ENCODE measurements around the gene PSG11.
"Not testable (repeated sequence)": the region's sequence is repeated elsewhere in the genome, so short reads cannot be mapped to it uniquely, and the experiment has no call there.

Gene PSG11

GRCh38 chr19:43019588-43019987 lies 6.7 kb downstream of the PSG11 start:
- not testable (repeated sequence) for H3K9ac ChIP-seq (ENCODE audit: low read length); H3F3A ChIP-seq (ENCODE audit: insufficient read depth); H3K36me3 ChIP-seq (ENCODE audit: low read length); H3K79me2 ChIP-seq (ENCODE audit: insufficient read depth, low read length); H3K4me2 ChIP-seq (ENCODE audit: low read depth, low read length, poor library complexity, severe bottlenecking); H3K9me2 ChIP-seq (replicated peaks; ENCODE audit: insufficient read depth, low read length); H3K4me3 ChIP-seq (ENCODE audit: insufficient read depth, low read length, poor library complexity, severe bottlenecking); H2AFZ ChIP-seq (ENCODE audit: low read depth, low read length, severe bottlenecking); H3K27me3 ChIP-seq (ENCODE audit: low read length); H3K9me3 ChIP-seq (ENCODE audit: insufficient read depth, low read length); H4K20me1 ChIP-seq (ENCODE audit: low read depth, low read length); H3K27ac ChIP-seq (ENCODE audit: low read depth, low read length)

DNA sequence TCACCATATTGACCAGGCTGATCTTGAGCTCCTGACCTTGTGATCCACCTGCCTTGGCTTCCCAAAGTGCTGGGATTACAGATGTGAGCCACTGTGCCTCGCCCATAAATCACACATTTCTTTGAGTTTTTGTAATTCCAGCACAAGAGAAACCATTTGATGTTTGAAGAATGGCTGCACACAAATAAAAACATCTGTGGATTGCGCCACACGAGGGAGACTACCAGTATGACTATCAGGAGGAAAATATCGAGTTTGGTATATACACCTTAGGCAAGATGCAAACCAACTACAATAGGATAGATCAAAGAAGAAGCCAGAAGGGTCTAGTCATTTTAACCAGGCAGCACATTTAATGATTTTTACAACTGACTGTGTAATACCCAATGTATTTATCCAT lies 20.4 kb downstream of the PSG11 start:
- H3K27me3 ChIP-seq (ENCODE audit: low read length); H3K4me2 ChIP-seq (ENCODE audit: low read depth, low read length, poor library complexity, severe bottlenecking); H3F3A ChIP-seq (ENCODE audit: insufficient read depth); H2AFZ ChIP-seq (ENCODE audit: low read depth, low read length, severe bottlenecking); H3K27ac ChIP-seq (ENCODE audit: low read depth, low read length); H3K4me3 ChIP-seq (ENCODE audit: insufficient read depth, low read length, poor library complexity, severe bottlenecking); H3K36me3 ChIP-seq (ENCODE audit: low read length); H3K9ac ChIP-seq (ENCODE audit: low read length); H4K20me1 ChIP-seq (ENCODE audit: low read depth, low read length); H3K9me3 ChIP-seq (ENCODE audit: insufficient read depth, low read length); H3K79me2 ChIP-seq (ENCODE audit: insufficient read depth, low read length); H3K9me2 ChIP-seq (replicated peaks; ENCODE audit: insufficient read depth, low read length): not testable (repeated sequence)

DNA sequence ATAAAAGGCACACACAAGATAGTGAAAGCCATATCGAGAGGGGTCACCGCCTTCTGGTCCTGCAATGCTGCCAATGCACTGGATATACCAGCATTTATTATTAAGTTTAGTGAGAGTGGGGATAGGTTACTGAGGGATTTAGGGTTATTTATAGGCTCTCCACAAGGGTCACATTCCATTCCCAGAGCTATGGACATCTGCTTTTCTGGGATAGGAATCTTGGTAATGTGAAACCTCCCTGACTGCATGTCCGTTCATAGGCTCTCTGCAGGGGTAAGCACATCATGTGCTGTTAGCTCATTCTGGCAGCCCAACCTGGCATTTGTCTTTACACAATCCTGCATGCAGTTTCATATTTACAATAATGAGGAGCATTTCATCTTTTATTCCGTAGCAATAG lies 21.4 kb downstream of the PSG11 start:
- H3K4me3 ChIP-seq (ENCODE audit: insufficient read depth, low read length, poor library complexity, severe bottlenecking); H3K4me2 ChIP-seq (ENCODE audit: low read depth, low read length, poor library complexity, severe bottlenecking); H3K9me3 ChIP-seq (ENCODE audit: insufficient read depth, low read length); H3K9ac ChIP-seq (ENCODE audit: low read length); H3K27me3 ChIP-seq (ENCODE audit: low read length); H4K20me1 ChIP-seq (ENCODE audit: low read depth, low read length); H3K9me2 ChIP-seq (replicated peaks; ENCODE audit: insufficient read depth, low read length); H2AFZ ChIP-seq (ENCODE audit: low read depth, low read length, severe bottlenecking); H3K79me2 ChIP-seq (ENCODE audit: insufficient read depth, low read length); H3F3A ChIP-seq (ENCODE audit: insufficient read depth); H3K36me3 ChIP-seq (ENCODE audit: low read length); H3K27ac ChIP-seq (ENCODE audit: low read depth, low read length): not testable (repeated sequence)

- H2AFZ ChIP-seq (ENCODE audit: low read depth, low read length, severe bottlenecking); H3K27me3 ChIP-seq (ENCODE audit: low read length); H3K4me3 ChIP-seq (ENCODE audit: insufficient read depth, low read length, poor library complexity, severe bottlenecking); H3K27ac ChIP-seq (ENCODE audit: low read depth, low read length); H3K9ac ChIP-seq (ENCODE audit: low read length); H4K20me1 ChIP-seq (ENCODE audit: low read depth, low read length); H3K79me2 ChIP-seq (ENCODE audit: insufficient read depth, low read length); H3K9me2 ChIP-seq (replicated peaks; ENCODE audit: insufficient read depth, low read length); H3K9me3 ChIP-seq (ENCODE audit: insufficient read depth, low read length); H3F3A ChIP-seq (ENCODE audit: insufficient read depth); H3K36me3 ChIP-seq (ENCODE audit: low read length); H3K4me2 ChIP-seq (ENCODE audit: low read depth, low read length, poor library complexity, severe bottlenecking): not testable (repeated sequence)
Measured at GRCh38 chr19:43003634-43004033, 22.6 kb downstream of the PSG11 start.

DNA sequence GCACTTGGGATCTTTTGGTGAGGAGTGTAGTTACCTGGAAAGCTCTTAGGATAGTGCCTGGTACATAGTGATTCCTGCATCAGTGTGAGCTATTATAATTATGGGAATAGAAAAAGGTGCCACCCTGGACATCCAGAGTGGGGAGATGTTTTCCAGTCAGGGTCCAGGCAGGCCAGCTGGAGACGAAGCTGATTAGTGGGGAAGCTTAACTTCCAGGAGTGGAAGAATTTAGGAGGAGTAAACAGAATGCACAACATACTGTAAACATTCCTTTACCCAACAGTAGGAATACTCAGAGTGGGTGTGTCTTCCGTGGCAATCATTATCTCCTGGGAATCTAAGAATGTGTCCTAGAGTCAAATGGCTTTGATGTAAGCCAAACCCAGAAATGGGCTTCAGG lies 23.3 kb downstream of the PSG11 start:
- H3K9ac ChIP-seq (ENCODE audit: low read length); H3K36me3 ChIP-seq (ENCODE audit: low read length); H3K4me2 ChIP-seq (ENCODE audit: low read depth, low read length, poor library complexity, severe bottlenecking); H3K27ac ChIP-seq (ENCODE audit: low read depth, low read length); H4K20me1 ChIP-seq (ENCODE audit: low read depth, low read length); H3K4me3 ChIP-seq (ENCODE audit: insufficient read depth, low read length, poor library complexity, severe bottlenecking); H3K27me3 ChIP-seq (ENCODE audit: low read length); H3K9me2 ChIP-seq (replicated peaks; ENCODE audit: insufficient read depth, low read length); H2AFZ ChIP-seq (ENCODE audit: low read depth, low read length, severe bottlenecking); H3K79me2 ChIP-seq (ENCODE audit: insufficient read depth, low read length); H3F3A ChIP-seq (ENCODE audit: insufficient read depth); H3K9me3 ChIP-seq (ENCODE audit: insufficient read depth, low read length): not testable (repeated sequence)

DNA sequence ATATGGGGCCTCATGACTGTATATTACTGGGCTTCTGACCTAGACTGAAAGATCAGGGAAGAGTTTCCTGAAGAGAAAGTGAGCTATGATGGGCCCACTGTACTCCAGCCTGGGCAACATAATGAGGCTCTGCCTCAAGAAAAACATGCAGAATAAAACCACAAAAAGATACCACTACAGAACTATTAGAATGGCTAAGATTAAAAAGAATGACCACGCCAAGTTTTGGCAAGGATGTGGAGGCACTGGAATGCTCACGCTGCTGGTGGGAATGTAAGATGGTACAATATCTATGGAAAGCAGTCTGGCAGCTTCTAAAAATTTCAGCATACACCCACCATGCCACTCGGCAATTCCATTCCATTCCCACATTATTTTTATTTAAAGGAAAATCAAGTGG lies 30.1 kb downstream of the PSG11 start:
- H3F3A ChIP-seq (ENCODE audit: insufficient read depth); H3K27me3 ChIP-seq (ENCODE audit: low read length); H3K36me3 ChIP-seq (ENCODE audit: low read length); H3K79me2 ChIP-seq (ENCODE audit: insufficient read depth, low read length); H3K9ac ChIP-seq (ENCODE audit: low read length); H3K9me3 ChIP-seq (ENCODE audit: insufficient read depth, low read length); H4K20me1 ChIP-seq (ENCODE audit: low read depth, low read length); H3K27ac ChIP-seq (ENCODE audit: low read depth, low read length); H3K9me2 ChIP-seq (replicated peaks; ENCODE audit: insufficient read depth, low read length); H3K4me3 ChIP-seq (ENCODE audit: insufficient read depth, low read length, poor library complexity, severe bottlenecking); H3K4me2 ChIP-seq (ENCODE audit: low read depth, low read length, poor library complexity, severe bottlenecking); H2AFZ ChIP-seq (ENCODE audit: low read depth, low read length, severe bottlenecking): not testable (repeated sequence)

GRCh38 chr19:42992029-42992604 lies 34.2 kb downstream of the PSG11 start:
- not testable (repeated sequence) for H3K4me3 ChIP-seq (ENCODE audit: insufficient read depth, low read length, poor library complexity, severe bottlenecking); H3K27ac ChIP-seq (ENCODE audit: low read depth, low read length); H3K9ac ChIP-seq (ENCODE audit: low read length); H3F3A ChIP-seq (ENCODE audit: insufficient read depth); H3K9me2 ChIP-seq (replicated peaks; ENCODE audit: insufficient read depth, low read length); H3K79me2 ChIP-seq (ENCODE audit: insufficient read depth, low read length); H3K9me3 ChIP-seq (ENCODE audit: insufficient read depth, low read length); H3K27me3 ChIP-seq (ENCODE audit: low read length); H2AFZ ChIP-seq (ENCODE audit: low read depth, low read length, severe bottlenecking); H3K36me3 ChIP-seq (ENCODE audit: low read length); H4K20me1 ChIP-seq (ENCODE audit: low read depth, low read length); H3K4me2 ChIP-seq (ENCODE audit: low read depth, low read length, poor library complexity, severe bottlenecking)

Measured in SU-DHL-6 (cell line).